DMS79 (cell line): ENCODE data around the gene ZNG1A.
"Not testable (repeated sequence)": the region's sequence is repeated elsewhere in the genome, so short reads cannot be mapped to it uniquely, and the experiment has no call there.

Experiments used
- DNase-seq: peaks from one replicate; lab custom pipeline; 2025; lab: John Stamatoyannopoulos, UW

Gene ZNG1A

GRCh38 chr9:94992-95391 is 83.9 kb downstream of the ZNG1A start:
- not testable (repeated sequence) for DNase-seq

- DNase-seq: not testable (repeated sequence)
Observed at GRCh38 chr9:94323-94722, 84.5 kb downstream of the ZNG1A start.

- not testable (repeated sequence) for DNase-seq
Observed at GRCh38 chr9:93909-94308, 84.9 kb downstream of the ZNG1A start.

- DNase-seq: not testable (repeated sequence)
Observed at GRCh38 chr9:90851-91250, 88.0 kb downstream of the ZNG1A start.

GRCh38 chr9:88396-89037 is 90.3 kb downstream of the ZNG1A start:
- DNase-seq: not testable (repeated sequence)

- DNase-seq: not testable (repeated sequence)
Observed at GRCh38 chr9:87860-88259, 91.0 kb downstream of the ZNG1A start.

- DNase-seq: not testable (repeated sequence)
Observed at GRCh38 chr9:87105-87504, 91.8 kb downstream of the ZNG1A start.

GRCh38 chr9:86697-87096 is 92.2 kb downstream of the ZNG1A start:
- not testable (repeated sequence) for DNase-seq

- not testable (repeated sequence) for DNase-seq
Observed at GRCh38 chr9:82932-83689, 95.7 kb downstream of the ZNG1A start.

GRCh38 chr9:78333-78732 is 100.5 kb downstream of the ZNG1A start:
- DNase-seq: not testable (repeated sequence)

- not testable (repeated sequence) for DNase-seq
Observed at GRCh38 chr9:76389-76788, 102.5 kb downstream of the ZNG1A start.

GRCh38 chr9:73900-74525 is 104.8 kb downstream of the ZNG1A start:
- DNase-seq: not testable (repeated sequence)

GRCh38 chr9:73076-73899 is 105.6 kb downstream of the ZNG1A start:
- not testable (repeated sequence) for DNase-seq
